ENCODE results near the gene MAGIX. TPM values are rescaled to one million over a fixed set of nuclear protein-coding genes. Genes with fewer than 3 reads are reported as not detected.
A peak's percentile ranks its signal among the peaks of the same experiment; 100 is the strongest.

Gene MAGIX
- total RNA-seq, 1 experiment from 2014 or later = 1.9 TPM

DNA sequence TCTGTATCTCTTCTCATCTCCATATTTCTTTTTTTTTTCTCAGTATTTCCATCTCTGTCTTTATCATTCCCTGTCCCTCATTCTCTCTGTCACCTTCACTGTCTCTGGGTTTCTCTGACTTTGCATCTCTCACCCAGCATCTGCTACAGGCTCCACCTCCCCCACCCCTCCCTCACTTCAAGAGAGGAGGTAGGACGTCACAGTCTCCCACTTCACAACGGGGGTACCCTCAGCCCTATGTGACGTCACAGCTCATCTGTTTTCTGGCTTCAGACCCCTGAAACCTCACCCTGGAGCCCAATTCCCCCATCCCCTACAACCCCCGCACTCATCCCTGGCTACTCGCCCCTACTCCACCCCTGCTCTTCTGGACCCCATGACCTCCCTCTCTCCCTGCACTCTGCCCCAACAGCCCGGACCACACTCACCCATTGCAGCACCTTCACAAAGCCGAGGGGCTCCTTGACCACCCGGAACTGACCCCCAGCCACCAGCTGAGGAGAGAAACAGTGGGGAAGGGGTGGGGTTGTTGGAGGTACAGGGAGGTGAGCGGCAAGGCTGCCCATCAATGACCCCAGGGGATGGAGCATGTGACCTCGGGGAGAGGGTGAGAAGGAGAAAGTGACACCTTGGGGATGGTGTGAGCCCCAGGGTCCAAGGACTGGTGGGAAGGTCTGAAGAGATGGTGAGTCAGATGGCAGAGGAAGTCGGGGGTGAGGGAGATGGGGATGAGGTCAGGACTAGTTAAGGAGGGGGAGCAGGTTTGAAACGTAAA, 36.2 kb downstream of the MAGIX start:
- peak overlapping the region; percentile 52 for H3K4me2 ChIP-seq (ENCODE audit: insufficient read depth, insufficient read length, low read length)
- H3K4ac ChIP-seq (ENCODE audit: low read depth, low read length) = no peak overlapping the region
- H3K79me1 ChIP-seq (ENCODE audit: insufficient read depth, low read depth, low read length, poor library complexity, severe bottlenecking) = no peaks in the 10 kb centered on the region
- peaks cover 14% of the 10 kb centered on the region for H3K23me2 ChIP-seq (ENCODE audit: insufficient read length, low read depth, low read length, poor library complexity, severe bottlenecking)
- peaks cover 20% of the 10 kb centered on the region for H3K9me3 ChIP-seq (ENCODE audit: control insufficient read depth, low read depth, low read length)
- no peak overlapping the region for H3K14ac ChIP-seq (ENCODE audit: insufficient read depth, low read length)
- Mint-ChIP-seq H3K27me3 (ENCODE audit: low read depth) (peaks cover 16% of the 10 kb centered on the region), H3K4me3 (peak overlapping the region; percentile 53 to 84), H3K27ac (no peak overlapping the region), H3K9me3 (peaks cover 73 to 82% of the 10 kb centered on the region in 2 experiments), H3K4me1 (peaks cover 11 to 20% of the 10 kb centered on the region in 2 experiments), H3K36me3 (ENCODE audit: insufficient read depth in 1 of 3, low read depth in 3 of 3) (peaks cover 1 to 15% (median 9%) of the 10 kb centered on the region in 3 experiments; a peak in 5 of 7 replicates)
- no peaks in the 10 kb centered on the region for H3K27me3 ChIP-seq (ENCODE audit: insufficient read depth, low read length)
- no peak overlapping the region for H2BK15ac ChIP-seq (ENCODE audit: low read depth, low read length)
- no peaks in the 10 kb centered on the region for H4K20me1 ChIP-seq (ENCODE audit: control insufficient read depth, insufficient read depth, insufficient read length)
- no peak overlapping the region for H3K23ac ChIP-seq (ENCODE audit: insufficient read length, low read depth, low read length)
- no peak overlapping the region for H2AK5ac ChIP-seq (ENCODE audit: insufficient read length, low read length)
- no peak overlapping the region for H4K91ac ChIP-seq (ENCODE audit: insufficient read length, low read depth, low read length)
- no peak overlapping the region for H2BK5ac ChIP-seq (ENCODE audit: insufficient read length, low read length)
- H2AFZ ChIP-seq (ENCODE audit: low read length) = no peak overlapping the region
- H2BK12ac ChIP-seq (ENCODE audit: insufficient read length, low read depth, low read length) = no peak overlapping the region
- no peaks in the 10 kb centered on the region for H3K79me2 ChIP-seq (ENCODE audit: insufficient read depth, low read length)
- H4K5ac ChIP-seq (ENCODE audit: insufficient read length, low read depth, low read length) = no peak overlapping the region
- H2BK120ac ChIP-seq (ENCODE audit: low read depth, low read length, poor library complexity, severe bottlenecking) = no peak overlapping the region
- H3K9ac ChIP-seq (ENCODE audit: extremely low read depth, insufficient read length, low read length) = no peak overlapping the region
- H3K18ac ChIP-seq (ENCODE audit: insufficient read length, low read depth, low read length) = no peak overlapping the region
- H3K27ac ChIP-seq (ENCODE audit: insufficient read length, low read depth, low read length) = no peak overlapping the region
- H3T11ph ChIP-seq (ENCODE audit: low read length) = no peak overlapping the region
- H3K4me1 ChIP-seq (ENCODE audit: insufficient read depth, low read length) = no peaks in the 10 kb centered on the region
- no peak for DNase-seq
- no peak overlapping the region for H3K56ac ChIP-seq (ENCODE audit: insufficient read length, low read depth, low read length)
- H4K8ac ChIP-seq (replicated peaks; ENCODE audit: insufficient read length, low read depth, low read length) = no peak overlapping the region
- WGBS (ENCODE audit: extremely low coverage, insufficient read length, low lambda C conversion rate) = no CpG with 5 or more reads among the region's 12 CpGs
- H2BK20ac ChIP-seq (ENCODE audit: low read depth, low read length, poor library complexity, severe bottlenecking) = no peak overlapping the region
- TF ChIP-seq, protein P1, sequence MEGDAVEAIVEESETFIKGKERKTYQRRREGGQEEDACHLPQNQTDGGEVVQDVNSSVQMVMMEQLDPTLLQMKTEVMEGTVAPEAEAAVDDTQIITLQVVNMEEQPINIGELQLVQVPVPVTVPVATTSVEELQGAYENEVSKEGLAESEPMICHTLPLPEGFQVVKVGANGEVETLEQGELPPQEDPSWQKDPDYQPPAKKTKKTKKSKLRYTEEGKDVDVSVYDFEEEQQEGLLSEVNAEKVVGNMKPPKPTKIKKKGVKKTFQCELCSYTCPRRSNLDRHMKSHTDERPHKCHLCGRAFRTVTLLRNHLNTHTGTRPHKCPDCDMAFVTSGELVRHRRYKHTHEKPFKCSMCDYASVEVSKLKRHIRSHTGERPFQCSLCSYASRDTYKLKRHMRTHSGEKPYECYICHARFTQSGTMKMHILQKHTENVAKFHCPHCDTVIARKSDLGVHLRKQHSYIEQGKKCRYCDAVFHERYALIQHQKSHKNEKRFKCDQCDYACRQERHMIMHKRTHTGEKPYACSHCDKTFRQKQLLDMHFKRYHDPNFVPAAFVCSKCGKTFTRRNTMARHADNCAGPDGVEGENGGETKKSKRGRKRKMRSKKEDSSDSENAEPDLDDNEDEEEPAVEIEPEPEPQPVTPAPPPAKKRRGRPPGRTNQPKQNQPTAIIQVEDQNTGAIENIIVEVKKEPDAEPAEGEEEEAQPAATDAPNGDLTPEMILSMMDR (conservative IDR thresholded peaks at IDR 0.05) = no peak

Measured in H9 (cell line).